Keratinocyte (primary cell): Measurements from ENCODE around the gene WNT9A. TPM values are rescaled to one million over a fixed set of nuclear protein-coding genes. Genes with fewer than 3 reads are reported as not detected.

Experiments
- DNase-seq: peaks from one replicate; pipeline ENCODE4 v3.0.0-alpha.2; 2011; ENCODE audit warnings: low read depth, missing footprints, low spot score
- FAIRE-seq: peaks from 2 replicates; lab custom pipeline; 2011; peaks lifted over from hg19 to GRCh38; lab: Jason Lieb, UNC
- H2AFZ ChIP-seq: 2 replicates; pipeline ENCODE4 v1.6.0; 2012; ENCODE audit warnings: low read length, control low read depth, inconsistent platforms; ENCODE audit not compliant: control insufficient read depth
- H3K27ac ChIP-seq: 2 replicates; pipeline ENCODE4 v1.5.1; 2011; ENCODE audit warnings: low read length; ENCODE audit not compliant: control insufficient read depth, insufficient read depth
- H3K27me3 ChIP-seq: 3 replicates; pipeline ENCODE4 v1.6.0; 2011; ENCODE audit warnings: low read length; ENCODE audit not compliant: control insufficient read depth, insufficient read depth; ENCODE audit errors: extremely low read depth
- H3K36me3 ChIP-seq, 2 experiments: 2 replicates in 1 of 2; 3 replicates in 1 of 2; pipeline ENCODE4 v1.5.1; 2011; ENCODE audit warnings: low read length in 2 of 2, mild to moderate bottlenecking in 1 of 2; ENCODE audit not compliant: control insufficient read depth in 2 of 2, insufficient read depth in 2 of 2; ENCODE audit errors: extremely low read depth in 1 of 2
- H3K4me1 ChIP-seq: 3 replicates; pipeline ENCODE4 v1.5.1; 2011; ENCODE audit warnings: low read length; ENCODE audit not compliant: control insufficient read depth, insufficient read depth; ENCODE audit errors: extremely low read depth
- H3K4me2 ChIP-seq: 3 replicates; pipeline ENCODE4 v1.6.0; 2011; ENCODE audit warnings: low read depth, low read length; ENCODE audit not compliant: control insufficient read depth, insufficient read depth; ENCODE audit errors: extremely low read depth
- H3K4me3 ChIP-seq, 3 experiments: fragments of 200-600 bp in 1 of 3; sonication (generic) in 1 of 3; 2 replicates in 2 of 3; 3 replicates in 1 of 3; pipeline ENCODE4 v1.5.1; 2011 to 2016; ENCODE audit warnings: low read length in 3 of 3, mild to moderate bottlenecking in 3 of 3, control low read depth in 2 of 3, inconsistent platforms in 1 of 3, low read depth in 1 of 3, mixed read lengths in 1 of 3, mixed run types in 1 of 3, moderate library complexity in 1 of 3; ENCODE audit not compliant: control insufficient read depth in 2 of 3, insufficient read depth in 2 of 3; ENCODE audit errors: extremely low read depth in 1 of 3
- H3K79me2 ChIP-seq: 2 replicates; pipeline ENCODE4 v1.6.0; 2012; ENCODE audit warnings: low read length; ENCODE audit not compliant: control insufficient read depth, insufficient read depth
- H3K9ac ChIP-seq: 3 replicates; pipeline ENCODE4 v1.6.0; 2011; ENCODE audit warnings: low read length; ENCODE audit not compliant: control insufficient read depth, insufficient read depth; ENCODE audit errors: extremely low read depth
- H3K9me1 ChIP-seq: 3 replicates; pipeline ENCODE4 v1.6.0; 2011; ENCODE audit warnings: low read length; ENCODE audit not compliant: control insufficient read depth, insufficient read depth; ENCODE audit errors: extremely low read depth
- H3K9me3 ChIP-seq: 2 replicates; pipeline ENCODE4 v1.5.1; 2012; ENCODE audit warnings: low read depth, low read length; ENCODE audit not compliant: control insufficient read depth
- H4K20me1 ChIP-seq: 3 replicates; pipeline ENCODE4 v1.6.0; 2011; ENCODE audit warnings: low read length; ENCODE audit not compliant: control insufficient read depth, insufficient read depth; ENCODE audit errors: extremely low read depth
- CTCF ChIP-seq, 3 experiments: IDR thresholded peaks in 1 of 3; conservative IDR thresholded peaks in 1 of 3; optimal IDR thresholded peaks in 1 of 3; 2 replicates in 2 of 3; 3 replicates in 1 of 3; pipeline versions ENCODE3 to v1.5.1; 2011; ENCODE audit warnings: low read length in 3 of 3, mild to moderate bottlenecking in 3 of 3, moderate library complexity in 2 of 3, control low read depth in 1 of 3, inconsistent platforms in 1 of 3; ENCODE audit not compliant: insufficient read depth in 2 of 3; ENCODE audit errors: extremely low read depth in 1 of 3
- EZH2 ChIP-seq: IDR thresholded peaks from one replicate; pipeline ENCODE4 v1.6.1; 2012; ENCODE audit warnings: inconsistent platforms, mild to moderate bottlenecking, low read length, moderate library complexity
- dilution Hi-C: fragments of 300-500 bp; cut with MboI; formaldehyde crosslinking; loops from one replicate; pipeline ENCODE4 v1.7.0; 2020; ENCODE audit warnings: low sequenced_read_pairs; ENCODE audit not compliant: extremely low pct_ligation_motif_present
- polyA plus RNA-seq, 5 experiments: library from polyadenylated mRNA; depleted of rRNA in 3 of 5; stranded (reverse) in 3 of 5; stranded (forward) in 1 of 5; unstranded in 1 of 5; fragments of >200 nt; gene quantifications; 1 replicate in 1 of 5; 2 replicates in 3 of 5; 3 replicates in 1 of 5; pipeline versions ENCODE4 v1.2.1 to v1.2.3, GENCODE V29; 2011 to 2012; ENCODE audit warnings: missing spikeins in 2 of 5, low read depth in 1 of 5, low replicate concordance in 1 of 5

The WNT9A gene
- polyA plus RNA-seq, 1 donor (not counting 4 experiments of a cell fraction or from before 2014, with no cell fraction given) = 1.7 TPM

DNA sequence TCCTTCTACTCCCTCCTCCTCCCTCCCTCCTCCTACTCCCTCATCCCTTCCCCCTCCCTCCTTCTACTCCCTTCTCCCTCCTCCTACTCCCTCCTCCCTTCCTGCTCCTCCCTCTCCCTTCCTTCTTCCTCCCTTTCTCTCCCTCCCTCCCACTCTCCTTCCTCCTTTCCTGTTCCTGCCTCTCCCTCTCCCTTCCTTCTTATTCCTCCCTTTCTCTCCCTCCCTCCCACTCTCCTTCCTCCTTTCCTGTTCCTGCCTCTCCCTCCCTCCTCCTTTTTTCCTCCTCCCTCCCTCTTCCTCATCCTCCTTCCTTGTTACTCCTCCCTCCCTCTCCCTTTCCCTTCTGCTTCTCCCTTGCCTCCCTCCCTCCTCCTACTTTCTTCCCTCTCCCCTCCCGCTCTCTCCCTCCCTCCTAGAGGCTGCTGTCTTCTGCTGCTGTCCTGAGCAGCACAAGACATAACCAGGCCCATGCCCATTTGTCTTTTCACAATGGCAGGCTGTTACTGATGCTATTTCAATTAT is 41.1 kb downstream of the WNT9A start:
- H3K4me1 ChIP-seq = peaks cover 9% of the 10 kb centered on the region
- dilution Hi-C loops = no loop called here
- DNase-seq (no peak), FAIRE-seq (no peak)
- no peak overlapping the region for H3K27ac ChIP-seq
- no peaks in the 10 kb centered on the region for H3K79me2 ChIP-seq
- H3K9ac ChIP-seq = no peak overlapping the region
- no peak overlapping the region for H3K4me2 ChIP-seq
- no peaks in the 10 kb centered on the region for H3K36me3 ChIP-seq
- no peaks in the 10 kb centered on the region for H3K27me3 ChIP-seq
- H4K20me1 ChIP-seq = no peaks in the 10 kb centered on the region
- no peaks in the 10 kb centered on the region for H3K9me3 ChIP-seq
- TF ChIP-seq EZH2 (no peak), CTCF (optimal IDR thresholded peaks at IDR 0.05 in 1 of 3, IDR thresholded peaks at IDR 0.05 in 1 of 3, conservative IDR thresholded peaks at IDR 0.05 in 1 of 3; ENCODE audit: extremely low read depth in 1 of 3, insufficient read depth in 2 of 3, low read length in 3 of 3) (no peak)
- no peaks in the 10 kb centered on the region for H3K9me1 ChIP-seq
- H2AFZ ChIP-seq = no peak overlapping the region
- no peak overlapping the region for H3K4me3 ChIP-seq

DNA sequence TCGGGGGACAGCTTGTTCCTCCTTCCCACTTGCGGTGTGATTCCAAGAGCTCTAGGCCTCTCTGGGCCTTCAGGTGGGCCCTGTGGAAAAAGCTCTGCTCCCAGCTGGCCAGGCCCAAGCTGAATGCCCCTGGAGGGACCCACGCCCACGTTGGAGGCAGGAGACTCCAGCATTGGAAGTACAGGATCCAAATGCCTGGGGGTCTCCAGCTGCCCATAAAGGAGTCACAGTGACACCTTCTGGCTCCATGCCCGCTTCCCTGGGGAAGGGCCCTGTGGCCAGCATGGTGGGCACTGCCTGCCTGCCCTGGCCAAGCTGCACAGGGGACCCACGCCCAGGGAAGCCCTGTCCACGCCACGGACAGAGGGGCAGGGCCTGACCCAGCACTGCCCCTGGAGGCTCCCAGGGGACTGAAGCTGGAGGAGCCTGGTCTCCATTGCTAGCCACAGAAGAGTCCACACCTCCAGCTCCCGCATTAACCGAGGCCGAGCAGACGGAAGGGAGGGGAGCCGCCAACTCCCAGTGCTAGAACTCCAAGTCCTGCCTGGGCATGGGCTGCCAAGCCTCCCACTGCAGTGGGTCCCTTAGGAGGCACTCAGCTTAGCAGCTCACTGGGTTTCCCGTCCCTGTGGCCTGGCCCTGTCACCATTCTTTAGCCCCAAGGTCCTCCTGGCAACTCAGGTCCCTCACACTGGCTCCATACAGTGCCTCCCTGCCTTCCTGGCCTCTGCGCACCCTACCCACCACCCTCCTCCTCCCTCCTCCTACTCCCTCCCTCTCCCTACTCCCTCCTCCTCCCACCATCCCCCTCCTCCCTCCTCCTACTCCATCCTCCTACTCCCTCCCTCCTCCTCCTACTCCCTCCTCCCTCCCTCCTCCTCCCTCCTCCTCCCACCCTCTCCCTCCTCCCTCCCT is 41.9 kb downstream of the WNT9A start:
- Histone ChIP-seq H3K9me1 (no peaks in the 10 kb centered on the region), H3K4me2 (no peak overlapping the region), H3K4me1 (peaks cover 9% of the 10 kb centered on the region), H3K27ac (no peak overlapping the region), H3K36me3 (no peaks in the 10 kb centered on the region), H2AFZ (no peak overlapping the region), H3K4me3 (no peak overlapping the region), H3K9ac (no peak overlapping the region), H3K9me3 (no peaks in the 10 kb centered on the region), H3K27me3 (no peaks in the 10 kb centered on the region), H3K79me2 (no peaks in the 10 kb centered on the region), H4K20me1 (no peaks in the 10 kb centered on the region)
- TF ChIP-seq CTCF (optimal IDR thresholded peaks at IDR 0.05 in 1 of 3, IDR thresholded peaks at IDR 0.05 in 1 of 3, conservative IDR thresholded peaks at IDR 0.05 in 1 of 3; ENCODE audit: extremely low read depth in 1 of 3, insufficient read depth in 2 of 3, low read length in 3 of 3) = no peak
- no peak for TF ChIP-seq EZH2
- FAIRE-seq (no peak), DNase-seq (no peak)
- dilution Hi-C loops = no loop called here
